Measurements from ENCODE around the gene DPPA4.

DPPA4 gene

GRCh38 chr3:109278546-109278945 is 58.8 kb downstream of the DPPA4 start:
- in situ Hi-C loops (cut with HindIII; ENCODE audit: low sequenced_read_pairs): no loop called here
- H3K4me3 ChIP-seq (ENCODE audit: low read depth, low read length): no peak overlapping the region
- peak; percentile 56 for DNase-seq (ENCODE audit: low read depth)
- no peak for TF ChIP-seq CTCF (IDR thresholded peaks at IDR 0.05; ENCODE audit: low read depth, low read length, missing control alignments)

- in situ Hi-C loops (cut with HindIII; ENCODE audit: low sequenced_read_pairs): no loop called here
- H3K4me3 ChIP-seq (ENCODE audit: low read depth, low read length): no peak overlapping the region
- no peak for DNase-seq (ENCODE audit: low read depth)
- no peak for TF ChIP-seq CTCF (IDR thresholded peaks at IDR 0.05; ENCODE audit: low read depth, low read length, missing control alignments)
These were observed 59.2 kb downstream of the DPPA4 start for GRCh38 chr3:109278141-109278540.
